Measurements from ENCODE around the gene MYO1B. TPM values are rescaled to one million over a fixed set of nuclear protein-coding genes. Genes with fewer than 3 reads are reported as not detected.
A peak's percentile ranks its signal among the peaks of the same experiment; 100 is the strongest.

Gene MYO1B
- total and polyA plus RNA-seq, 2 donors from 2014 or later, result 24.5 to 64.8 TPM

GRCh38 chr2:191316246-191316994 is 71.2 kb downstream of the MYO1B start:
- Histone ChIP-seq H3K4me3 (ENCODE audit: low read length in 3 of 3) (no peak overlapping the region), H3K9me3 (ENCODE audit: control insufficient read depth in 2 of 3, insufficient read depth in 1 of 3, low read length in 3 of 3) (no peaks in the 10 kb centered on the region), H3K4me1 (ENCODE audit: control insufficient read depth in 2 of 3, insufficient read depth in 2 of 3, low read depth in 1 of 3, low read length in 3 of 3) (peaks cover 0 to 8% (median 2%) of the 10 kb centered on the region in 3 donors), H3K9ac (ENCODE audit: low read length in 3 of 3) (no peak overlapping the region), H3K27me3 (ENCODE audit: control insufficient read depth, insufficient read depth, low read length) (no peaks in the 10 kb centered on the region), H3K36me3 (ENCODE audit: control insufficient read depth in 2 of 3, insufficient read depth in 3 of 3, low read length in 3 of 3) (no peaks in the 10 kb centered on the region), H3K27ac (ENCODE audit: low read depth in 2 of 2, low read length in 2 of 2) (no peak overlapping the region)
- no peak for TF ChIP-seq CTCF (IDR thresholded peaks at IDR 0.05; ENCODE audit: borderline replicate concordance, extremely low read depth, insufficient read depth)
- FAIRE-seq (no peak), DNase-seq (no peak)
- intact Hi-C loops (cut with DNase I), result no loop called here

- FAIRE-seq, result no peak
- Histone ChIP-seq H3K27ac (ENCODE audit: low read depth in 2 of 2, low read length in 2 of 2) (no peak overlapping the region), H3K9ac (ENCODE audit: low read length in 3 of 3) (no peak overlapping the region), H3K27me3 (ENCODE audit: control insufficient read depth, insufficient read depth, low read length) (no peaks in the 10 kb centered on the region), H3K9me3 (ENCODE audit: control insufficient read depth in 2 of 3, insufficient read depth in 1 of 3, low read length in 3 of 3) (no peaks in the 10 kb centered on the region), H3K4me3 (ENCODE audit: low read length in 3 of 3) (no peak overlapping the region), H3K36me3 (ENCODE audit: control insufficient read depth in 2 of 3, insufficient read depth in 3 of 3, low read length in 3 of 3) (no peaks in the 10 kb centered on the region), H3K4me1 (ENCODE audit: control insufficient read depth in 2 of 3, insufficient read depth in 2 of 3, low read depth in 1 of 3, low read length in 3 of 3) (peaks cover 0 to 8% (median 5%) of the 10 kb centered on the region in 3 donors)
- DNase-seq, result peak in 2 of 5 donors; percentile 38 to 73
- intact Hi-C loops (cut with DNase I), result no loop called here
- TF ChIP-seq CTCF (IDR thresholded peaks at IDR 0.05; ENCODE audit: borderline replicate concordance, extremely low read depth, insufficient read depth), result no peak
Observed at GRCh38 chr2:191318037-191318728, 73.0 kb downstream of the MYO1B start.

GRCh38 chr2:191318729-191319078 is 73.5 kb downstream of the MYO1B start:
- Histone ChIP-seq H3K27ac (ENCODE audit: low read depth in 2 of 2, low read length in 2 of 2) (no peak overlapping the region), H3K36me3 (ENCODE audit: control insufficient read depth in 2 of 3, insufficient read depth in 3 of 3, low read length in 3 of 3) (no peaks in the 10 kb centered on the region), H3K4me3 (ENCODE audit: low read length in 3 of 3) (no peak overlapping the region), H3K27me3 (ENCODE audit: control insufficient read depth, insufficient read depth, low read length) (no peaks in the 10 kb centered on the region), H3K4me1 (ENCODE audit: control insufficient read depth in 2 of 3, insufficient read depth in 2 of 3, low read depth in 1 of 3, low read length in 3 of 3) (peaks cover 0 to 8% (median 5%) of the 10 kb centered on the region in 3 donors), H3K9me3 (ENCODE audit: control insufficient read depth in 2 of 3, insufficient read depth in 1 of 3, low read length in 3 of 3) (no peaks in the 10 kb centered on the region), H3K9ac (ENCODE audit: low read length in 3 of 3) (no peak overlapping the region)
- DNase-seq (peak in 4 of 5 donors; percentile 43 to 77 (median 54)), FAIRE-seq (no peak)
- intact Hi-C loops (cut with DNase I), result no loop called here
- TF ChIP-seq CTCF (IDR thresholded peaks at IDR 0.05; ENCODE audit: borderline replicate concordance, extremely low read depth, insufficient read depth), result no peak
